HEK293 (cell line): Measurements from ENCODE around the gene ATP8A1.

Experiments used
- CTCF ChIA-PET: fragments of 350-600 bp; formaldehyde crosslinking; extraction: SDS; loops from one replicate; lab custom pipeline; 2021; ENCODE audit warnings: antibody characterized with exemption; lab: Yijun Ruan, JAX
- POLR2A ChIA-PET: fragments of 300-600 bp; formaldehyde crosslinking; extraction: SDS; loops from one replicate; lab custom pipeline; 2020; ENCODE audit warnings: antibody characterized with exemption, inconsistent platforms; lab: Yijun Ruan, JAX
- H3K27ac ChIP-seq: fragments of 200-500 bp; sonication (Bioruptor generic); 2 replicates; pipeline ENCODE4 v1.5.1; 2014; ENCODE audit warnings: low read depth, low read length, control low read depth, inconsistent platforms; ENCODE audit errors: extremely low read depth
- H3K36me3 ChIP-seq, 2 experiments: fragments of 200-500 bp in 1 of 2; sonication (Bioruptor generic) in 1 of 2; 1 replicate in 1 of 2; 2 replicates in 1 of 2; pipeline ENCODE4 v1.5.1; 2014 to 2017; ENCODE audit warnings: inconsistent platforms in 2 of 2, low read length in 2 of 2; ENCODE audit not compliant: control insufficient read depth in 2 of 2, insufficient read depth in 1 of 2
- H3K4me1 ChIP-seq: fragments of 200-500 bp; sonication (Bioruptor generic); 2 replicates; pipeline ENCODE4 v1.5.1; 2014; ENCODE audit warnings: mild to moderate bottlenecking, low read length, inconsistent platforms; ENCODE audit not compliant: control insufficient read depth, insufficient read depth
- H3K4me3 ChIP-seq: 2 replicates; pipeline ENCODE4 v1.5.1; 2011; ENCODE audit warnings: low read depth, mild to moderate bottlenecking, control low read depth, low read length, moderate library complexity
- H3K9me3 ChIP-seq: fragments of 200-500 bp; sonication (Bioruptor generic); 2 replicates; pipeline ENCODE4 v1.5.1; 2014; ENCODE audit warnings: low read depth, low read length, inconsistent platforms; ENCODE audit not compliant: control insufficient read depth, insufficient read depth
- KLF1 ChIP-seq: fragments of 450-650 bp; formaldehyde crosslinking; IDR thresholded peaks from 2 replicates; pipeline ENCODE4 v1.5.1; 2016; ENCODE audit warnings: missing biosample characterization, missing genetic modification characterization
- KLF9 ChIP-seq: fragments of 450-650 bp; formaldehyde crosslinking; IDR thresholded peaks from 2 replicates; pipeline ENCODE4 v1.5.1; 2016; ENCODE audit warnings: missing biosample characterization, missing genetic modification characterization, low read depth
- PATZ1 ChIP-seq: fragments of 450-650 bp; formaldehyde crosslinking; IDR thresholded peaks from 2 replicates; pipeline ENCODE4 v1.5.1; 2016; ENCODE audit warnings: missing biosample characterization, missing genetic modification characterization
- SALL2 ChIP-seq: fragments of 450-650 bp; formaldehyde crosslinking; IDR thresholded peaks from 2 replicates; pipeline ENCODE4 v1.5.0; 2017; ENCODE audit warnings: missing biosample characterization, mild to moderate bottlenecking, missing genetic modification characterization, borderline replicate concordance
- WT1 ChIP-seq: fragments of 450-650 bp; formaldehyde crosslinking; IDR thresholded peaks from 2 replicates; pipeline ENCODE4 v1.5.1; 2016; ENCODE audit warnings: missing biosample characterization, missing genetic modification characterization
- ZNF112 ChIP-seq: fragments of 450-650 bp; formaldehyde crosslinking; IDR thresholded peaks from 2 replicates; pipeline ENCODE4 v1.5.0; 2017; ENCODE audit warnings: missing biosample characterization, missing genetic modification characterization
- ZNF132 ChIP-seq: fragments of 450-650 bp; formaldehyde crosslinking; IDR thresholded peaks from 2 replicates; pipeline ENCODE4 v1.5.1; 2017; ENCODE audit warnings: missing biosample characterization, missing genetic modification characterization, borderline replicate concordance
- ZNF248 ChIP-seq: fragments of 450-650 bp; formaldehyde crosslinking; IDR thresholded peaks from 2 replicates; pipeline ENCODE4 v1.5.1; 2017; ENCODE audit warnings: missing biosample characterization, missing genetic modification characterization
- ZNF280D ChIP-seq: fragments of 450-650 bp; formaldehyde crosslinking; IDR thresholded peaks from 2 replicates; pipeline ENCODE4 v1.5.1; 2016; ENCODE audit warnings: missing biosample characterization, missing genetic modification characterization
- ZNF302 ChIP-seq: fragments of 450-650 bp; formaldehyde crosslinking; IDR thresholded peaks from 2 replicates; pipeline ENCODE4 v1.5.1; 2016; ENCODE audit warnings: missing biosample characterization, missing genetic modification characterization, low read depth
- ZNF311 ChIP-seq: fragments of 450-650 bp; formaldehyde crosslinking; IDR thresholded peaks from 2 replicates; pipeline ENCODE4 v1.5.1; 2017; ENCODE audit warnings: missing biosample characterization, missing genetic modification characterization, borderline replicate concordance
- ZNF433 ChIP-seq: fragments of 450-650 bp; formaldehyde crosslinking; IDR thresholded peaks from 2 replicates; pipeline ENCODE4 v1.5.1; 2016; ENCODE audit warnings: missing biosample characterization, missing genetic modification characterization, low read depth
- ZNF530 ChIP-seq: fragments of 450-650 bp; formaldehyde crosslinking; IDR thresholded peaks from 2 replicates; pipeline ENCODE4 v1.5.1; 2016; ENCODE audit warnings: low read depth, missing biosample characterization, missing genetic modification characterization
- ZNF704 ChIP-seq: fragments of 450-650 bp; formaldehyde crosslinking; IDR thresholded peaks from 2 replicates; pipeline ENCODE4 v1.5.1; 2016; ENCODE audit warnings: missing biosample characterization, missing genetic modification characterization
- ZNF785 ChIP-seq: fragments of 450-650 bp; formaldehyde crosslinking; IDR thresholded peaks from 2 replicates; pipeline ENCODE4 v1.5.1; 2016; ENCODE audit warnings: missing biosample characterization, missing genetic modification characterization

The ATP8A1 gene

GRCh38 chr4:42484630-42485029 is 172.3 kb downstream of the ATP8A1 start (continued):
- TF ChIP-seq PATZ1 (no peak), ZNF302 (tag by site-specific recombination) (no peak), ZNF132 (tag by site-specific recombination) (no peak), KLF9 (tag by site-specific recombination) (no peak), KLF1 (tag by site-specific recombination) (no peak)

GRCh38 chr4:42483426-42484379 is 173.2 kb downstream of the ATP8A1 start:
- POLR2A ChIA-PET = interaction anchor here (0.7 kb wide), 1 partner anchor 542 kb away, joined by 4 read pairs; no protein-coding TSS in a partner anchor
- no peaks in the 10 kb centered on the region for H3K9me3 ChIP-seq
- no peaks in the 10 kb centered on the region for H3K4me1 ChIP-seq
- H3K27ac ChIP-seq = no peak overlapping the region
- no peak overlapping the region for H3K4me3 ChIP-seq
- CTCF ChIA-PET = interaction anchor here (0.6 kb wide), 2 partner anchors 328 to 374 kb away, joined by 3 read pairs; no protein-coding TSS in a partner anchor
- no peaks in the 10 kb centered on the region for H3K36me3 ChIP-seq
- no peak for TF ChIP-seq SALL2
- no peak for TF ChIP-seq ZNF248 (tag by site-specific recombination)
- TF ChIP-seq ZNF433 (tag by site-specific recombination) = no peak
- no peak for TF ChIP-seq ZNF530
- TF ChIP-seq WT1 = no peak
- TF ChIP-seq ZNF311 (tag by site-specific recombination) = no peak
- TF ChIP-seq ZNF785 (tag by site-specific recombination) = no peak
- TF ChIP-seq ZNF280D (tag by site-specific recombination) = no peak
- TF ChIP-seq ZNF112 (tag by site-specific recombination) = no peak
- TF ChIP-seq ZNF132 (tag by site-specific recombination) = no peak
- TF ChIP-seq ZNF704 (tag by site-specific recombination) = no peak
